Measurements from ENCODE around the gene GNG14.
"Not testable (repeated sequence)": the region's sequence is repeated elsewhere in the genome, so short reads cannot be mapped to it uniquely, and the experiment has no call there.

- not testable (repeated sequence) for TF ChIP-seq NFIC (IDR thresholded peaks at IDR 0.05; ENCODE audit: low read length); POLR2A (IDR thresholded peaks at IDR 0.05; ENCODE audit: insufficient read depth in 1 of 2, low read depth in 2 of 2, low read length in 2 of 2); POLR2AphosphoS5 (IDR thresholded peaks at IDR 0.05; ENCODE audit: low read depth, low read length); NBN (conservative IDR thresholded peaks at IDR 0.05); TAF15 (IDR thresholded peaks at IDR 0.05; ENCODE audit: low read depth, low read length, poor library complexity, severe bottlenecking); NR1H2 (CRISPR knock-in tag; IDR thresholded peaks at IDR 0.05; ENCODE audit: borderline replicate concordance, low read depth); MXD1 (CRISPR knock-in tag; IDR thresholded peaks at IDR 0.05); REL (CRISPR knock-in tag; conservative IDR thresholded peaks at IDR 0.05); ELK4 (CRISPR knock-in tag; IDR thresholded peaks at IDR 0.05; ENCODE audit: borderline replicate concordance); ZNF143 (CRISPR knock-in tag; IDR thresholded peaks at IDR 0.05)
These were observed 25.5 kb downstream of the GNG14 start for GRCh38 chr19:12713304-12713703.
